GM23338 (cell line): ENCODE measurements around the gene HLX.

Source experiments
- CREB1 ChIP-seq: fragments of 250-450 bp; sonication (Bioruptor Pico); IDR thresholded peaks from 2 replicates; pipeline ENCODE4 v1.5.0; 2020; ENCODE audit warnings: low read depth, mild to moderate bottlenecking, moderate library complexity
- EZH2 ChIP-seq: fragments of 200-600 bp; sonication (generic); IDR thresholded peaks from one replicate; pipeline ENCODE4 v1.8.0; 2017; ENCODE audit warnings: antibody characterized with exemption, mild to moderate bottlenecking, low read depth; ENCODE audit not compliant: unreplicated experiment
- EZH2phosphoT487 ChIP-seq: fragments of 200-600 bp; sonication (generic); IDR thresholded peaks from one replicate; pipeline ENCODE4 v1.8.1; 2018; ENCODE audit warnings: antibody characterized with exemption; ENCODE audit not compliant: unreplicated experiment
- POLR2AphosphoS5 ChIP-seq: IDR thresholded peaks from 2 replicates; pipeline ENCODE4 v1.6.1; 2016; ENCODE audit warnings: antibody characterized with exemption, low read depth
- STAT1 ChIP-seq: IDR thresholded peaks from one replicate; pipeline ENCODE4 v1.6.1; 2016; ENCODE audit warnings: antibody characterized with exemption; ENCODE audit not compliant: unreplicated experiment
- ZNF114 ChIP-seq: fragments of 250-450 bp; sonication (Bioruptor Pico); IDR thresholded peaks from 2 replicates; pipeline ENCODE4 v1.5.0; 2020; ENCODE audit warnings: mild to moderate bottlenecking, moderate library complexity
- TF ChIP-seq, protein P1 (sequence below): IDR thresholded peaks from one replicate; pipeline ENCODE4 v1.6.1; 2018; ENCODE audit warnings: antibody characterized with exemption; ENCODE audit not compliant: unreplicated experiment
- TF ChIP-seq, protein P2 (sequence below), 2 experiments: fragments of 200-600 bp in 1 of 2; sonication (generic) in 1 of 2; conservative IDR thresholded peaks; 2 replicates each; pipeline versions ENCODE4 v1.5.1 to v1.6.1; 2016 to 2017; ENCODE audit warnings: antibody characterized with exemption in 2 of 2, low read depth in 2 of 2, mild to moderate bottlenecking in 2 of 2, moderate library complexity in 1 of 2

DNA sequence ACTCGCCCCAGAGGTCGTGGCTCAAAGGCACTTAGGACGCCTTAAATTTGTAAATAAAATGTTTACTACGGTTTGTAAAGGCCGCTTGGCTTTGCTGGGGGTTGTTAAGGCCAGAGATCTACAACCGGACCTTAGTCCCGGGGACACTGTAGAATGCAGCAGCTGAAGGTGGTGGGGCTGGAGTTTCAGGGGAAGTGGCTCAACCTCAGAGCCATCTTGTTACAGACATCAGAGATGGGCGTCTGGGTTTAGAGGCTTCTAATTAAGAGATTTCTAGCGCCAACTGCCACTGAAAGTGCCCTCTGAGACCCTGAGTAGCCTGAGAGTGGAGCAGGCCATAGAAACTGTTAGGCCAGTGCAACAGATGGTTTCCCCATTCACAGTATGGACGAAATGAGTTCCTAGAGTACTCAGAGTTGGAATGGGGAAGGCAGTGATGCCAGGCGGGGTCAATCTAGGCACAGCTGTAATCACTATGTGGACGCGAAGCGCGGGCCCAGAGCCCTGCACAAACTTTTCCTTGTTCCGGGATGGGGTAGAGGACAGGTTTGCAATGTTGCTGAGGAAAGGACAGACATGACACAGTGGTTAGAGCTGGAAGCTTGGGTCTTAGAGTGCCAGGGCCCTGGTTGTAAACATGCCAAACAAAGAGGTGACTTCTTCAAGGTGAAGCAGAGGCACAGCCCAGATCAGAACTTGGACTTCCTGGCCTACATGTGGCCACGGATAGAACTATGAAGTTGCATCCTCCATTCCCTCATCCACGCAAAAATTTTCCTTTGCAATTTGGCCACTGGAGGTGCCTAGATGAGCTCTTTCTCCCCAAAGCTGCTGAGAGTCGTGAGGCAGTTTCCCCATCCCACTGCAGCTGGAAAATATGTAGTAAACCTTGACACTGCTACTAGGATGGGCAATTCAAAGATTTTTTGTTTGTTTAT, 6.0 kb downstream of the HLX start:
- TF ChIP-seq, protein P1, sequence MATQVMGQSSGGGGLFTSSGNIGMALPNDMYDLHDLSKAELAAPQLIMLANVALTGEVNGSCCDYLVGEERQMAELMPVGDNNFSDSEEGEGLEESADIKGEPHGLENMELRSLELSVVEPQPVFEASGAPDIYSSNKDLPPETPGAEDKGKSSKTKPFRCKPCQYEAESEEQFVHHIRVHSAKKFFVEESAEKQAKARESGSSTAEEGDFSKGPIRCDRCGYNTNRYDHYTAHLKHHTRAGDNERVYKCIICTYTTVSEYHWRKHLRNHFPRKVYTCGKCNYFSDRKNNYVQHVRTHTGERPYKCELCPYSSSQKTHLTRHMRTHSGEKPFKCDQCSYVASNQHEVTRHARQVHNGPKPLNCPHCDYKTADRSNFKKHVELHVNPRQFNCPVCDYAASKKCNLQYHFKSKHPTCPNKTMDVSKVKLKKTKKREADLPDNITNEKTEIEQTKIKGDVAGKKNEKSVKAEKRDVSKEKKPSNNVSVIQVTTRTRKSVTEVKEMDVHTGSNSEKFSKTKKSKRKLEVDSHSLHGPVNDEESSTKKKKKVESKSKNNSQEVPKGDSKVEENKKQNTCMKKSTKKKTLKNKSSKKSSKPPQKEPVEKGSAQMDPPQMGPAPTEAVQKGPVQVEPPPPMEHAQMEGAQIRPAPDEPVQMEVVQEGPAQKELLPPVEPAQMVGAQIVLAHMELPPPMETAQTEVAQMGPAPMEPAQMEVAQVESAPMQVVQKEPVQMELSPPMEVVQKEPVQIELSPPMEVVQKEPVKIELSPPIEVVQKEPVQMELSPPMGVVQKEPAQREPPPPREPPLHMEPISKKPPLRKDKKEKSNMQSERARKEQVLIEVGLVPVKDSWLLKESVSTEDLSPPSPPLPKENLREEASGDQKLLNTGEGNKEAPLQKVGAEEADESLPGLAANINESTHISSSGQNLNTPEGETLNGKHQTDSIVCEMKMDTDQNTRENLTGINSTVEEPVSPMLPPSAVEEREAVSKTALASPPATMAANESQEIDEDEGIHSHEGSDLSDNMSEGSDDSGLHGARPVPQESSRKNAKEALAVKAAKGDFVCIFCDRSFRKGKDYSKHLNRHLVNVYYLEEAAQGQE: no peak
- TF ChIP-seq EZH2phosphoT487 (no peak), POLR2AphosphoS5 (no peak), EZH2 (peak; percentile 91), ZNF114 (no peak), STAT1 (no peak), CREB1 (CRISPR knock-in tag) (no peak)
- TF ChIP-seq, protein P2, sequence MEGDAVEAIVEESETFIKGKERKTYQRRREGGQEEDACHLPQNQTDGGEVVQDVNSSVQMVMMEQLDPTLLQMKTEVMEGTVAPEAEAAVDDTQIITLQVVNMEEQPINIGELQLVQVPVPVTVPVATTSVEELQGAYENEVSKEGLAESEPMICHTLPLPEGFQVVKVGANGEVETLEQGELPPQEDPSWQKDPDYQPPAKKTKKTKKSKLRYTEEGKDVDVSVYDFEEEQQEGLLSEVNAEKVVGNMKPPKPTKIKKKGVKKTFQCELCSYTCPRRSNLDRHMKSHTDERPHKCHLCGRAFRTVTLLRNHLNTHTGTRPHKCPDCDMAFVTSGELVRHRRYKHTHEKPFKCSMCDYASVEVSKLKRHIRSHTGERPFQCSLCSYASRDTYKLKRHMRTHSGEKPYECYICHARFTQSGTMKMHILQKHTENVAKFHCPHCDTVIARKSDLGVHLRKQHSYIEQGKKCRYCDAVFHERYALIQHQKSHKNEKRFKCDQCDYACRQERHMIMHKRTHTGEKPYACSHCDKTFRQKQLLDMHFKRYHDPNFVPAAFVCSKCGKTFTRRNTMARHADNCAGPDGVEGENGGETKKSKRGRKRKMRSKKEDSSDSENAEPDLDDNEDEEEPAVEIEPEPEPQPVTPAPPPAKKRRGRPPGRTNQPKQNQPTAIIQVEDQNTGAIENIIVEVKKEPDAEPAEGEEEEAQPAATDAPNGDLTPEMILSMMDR (conservative IDR thresholded peaks at IDR 0.05; ENCODE audit: low read depth in 2 of 2): no peak
